ENCODE measurements around the gene CHMP4B.
A peak's percentile ranks its signal among the peaks of the same experiment; 100 is the strongest.
"Not testable (repeated sequence)": the region's sequence is repeated elsewhere in the genome, so short reads cannot be mapped to it uniquely, and the experiment has no call there.

The CHMP4B gene

DNA sequence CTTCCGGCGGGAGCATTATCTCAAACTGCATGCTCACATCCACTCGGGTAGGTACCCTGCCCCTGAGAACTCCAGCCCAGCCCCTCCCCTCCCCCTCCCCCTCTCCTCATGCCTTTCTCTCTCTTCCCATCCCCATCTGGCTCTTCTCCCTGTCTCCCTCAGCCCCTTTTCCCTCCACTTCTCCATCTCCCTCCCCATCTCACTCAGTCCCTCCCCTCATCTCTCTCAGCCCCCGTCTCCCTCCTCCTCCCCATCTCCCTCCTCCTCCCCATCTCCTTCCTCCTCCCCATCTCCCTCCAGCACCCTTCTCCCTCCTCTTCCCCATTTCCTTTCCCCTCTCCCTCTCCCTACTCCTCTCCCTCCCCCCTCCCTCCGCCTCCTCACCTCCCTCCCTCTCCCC lies 27.3 kb upstream of the CHMP4B start:
- peaks cover 2% of the 10 kb centered on the region for H3K36me3 Mint-ChIP-seq

GRCh38 chr20:33784225-33784624 lies 26.9 kb upstream of the CHMP4B start:
- ATAC-seq: no peak
- no peak for DNase-seq (ENCODE audit: low spot score in 2 of 2)
- Mint-ChIP-seq H3K4me3 (no peak overlapping the region), H3K27ac (no peak overlapping the region), H3K4me1 (peaks cover 36% of the 10 kb centered on the region), H3K9me3 (no peaks in the 10 kb centered on the region), H3K36me3 (no peaks in the 10 kb centered on the region)

More for the DNA sequence above, 27.3 kb upstream of the CHMP4B start:
- no peaks in the 10 kb centered on the region for H3K9me3 Mint-ChIP-seq
- ATAC-seq (no peak), DNase-seq (ENCODE audit: low spot score in 2 of 2) (no peak)
- no peak overlapping the region for H3K27ac Mint-ChIP-seq
- H3K4me1 Mint-ChIP-seq: peaks cover 40% of the 10 kb centered on the region
- no peak overlapping the region for H3K4me3 Mint-ChIP-seq

DNA sequence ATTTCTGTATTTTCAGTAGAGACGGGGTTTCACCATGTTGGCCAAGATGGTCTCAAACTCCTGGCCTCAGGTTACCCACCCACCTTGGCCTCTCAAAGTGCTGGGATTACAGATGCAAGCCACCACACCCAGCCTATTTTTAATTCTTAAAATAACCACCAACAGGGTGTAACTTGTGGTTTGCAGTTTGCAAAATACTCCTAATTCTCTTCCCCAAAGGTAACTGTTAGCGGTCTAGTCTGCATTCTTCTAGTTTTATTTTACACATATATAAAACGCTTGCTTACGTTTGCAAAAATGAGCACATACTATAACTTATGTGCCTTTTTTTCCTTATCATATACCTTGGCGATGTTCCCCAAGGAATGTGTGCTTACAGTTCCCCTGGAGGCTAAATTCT lies 25.6 kb upstream of the CHMP4B start:
- Mint-ChIP-seq H3K4me1 (peaks cover 28% of the 10 kb centered on the region), H3K27ac (no peak overlapping the region), H3K36me3 (no peaks in the 10 kb centered on the region), H3K4me3 (no peak overlapping the region), H3K9me3 (no peaks in the 10 kb centered on the region)
- no peak for DNase-seq (ENCODE audit: low spot score in 2 of 2)
- no peak for ATAC-seq

GRCh38 chr20:33787253-33787891 lies 23.8 kb upstream of the CHMP4B start:
- H3K9me3 Mint-ChIP-seq: no peaks in the 10 kb centered on the region
- DNase-seq (ENCODE audit: low spot score in 2 of 2) (no peak), ATAC-seq (no peak)
- no peak overlapping the region for H3K4me3 Mint-ChIP-seq
- H3K4me1 Mint-ChIP-seq: peaks cover 28% of the 10 kb centered on the region
- peak overlapping the region; percentile 80 for H3K27ac Mint-ChIP-seq
- H3K36me3 Mint-ChIP-seq: no peaks in the 10 kb centered on the region

DNA sequence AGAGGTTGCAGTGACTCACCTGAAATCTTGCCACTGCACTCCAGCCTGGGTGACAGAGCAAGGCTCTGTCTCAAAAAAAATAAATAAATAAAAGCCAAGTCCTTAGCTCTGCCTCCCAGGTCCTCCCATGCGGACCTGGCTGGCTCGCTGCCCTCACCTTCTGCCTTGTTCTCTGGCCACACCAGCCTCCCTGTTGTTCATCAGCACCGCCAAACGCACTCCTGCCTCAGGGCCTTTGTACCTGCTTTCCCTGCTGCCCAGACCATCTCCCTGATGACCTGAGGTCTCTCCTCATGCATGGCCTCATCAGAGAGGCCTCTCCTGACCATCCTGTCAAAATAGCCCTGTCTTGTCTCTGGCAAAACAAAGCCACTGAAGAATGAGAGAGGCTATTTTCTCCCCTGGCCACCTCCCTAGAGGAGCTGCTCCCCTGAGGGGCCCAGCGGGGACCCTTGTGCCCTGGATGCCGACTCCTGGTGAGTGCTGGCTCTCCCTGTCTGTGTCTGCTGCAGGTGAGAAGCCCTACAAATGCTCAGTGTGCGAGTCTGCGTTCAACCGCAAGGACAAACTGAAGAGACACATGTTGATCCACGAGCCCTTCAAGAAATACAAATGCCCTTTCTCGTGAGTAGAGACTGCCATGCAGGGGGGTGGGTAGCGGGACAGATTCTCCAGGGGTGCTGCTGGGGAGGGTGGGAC lies 22.6 kb upstream of the CHMP4B start:
- Mint-ChIP-seq H3K4me3 (no peak overlapping the region), H3K36me3 (no peaks in the 10 kb centered on the region), H3K27ac (peak overlapping the region; percentile 80), H3K4me1 (peaks cover 33% of the 10 kb centered on the region), H3K9me3 (no peaks in the 10 kb centered on the region)
- DNase-seq (ENCODE audit: low spot score in 2 of 2) (no peak), ATAC-seq (no peak)

DNA sequence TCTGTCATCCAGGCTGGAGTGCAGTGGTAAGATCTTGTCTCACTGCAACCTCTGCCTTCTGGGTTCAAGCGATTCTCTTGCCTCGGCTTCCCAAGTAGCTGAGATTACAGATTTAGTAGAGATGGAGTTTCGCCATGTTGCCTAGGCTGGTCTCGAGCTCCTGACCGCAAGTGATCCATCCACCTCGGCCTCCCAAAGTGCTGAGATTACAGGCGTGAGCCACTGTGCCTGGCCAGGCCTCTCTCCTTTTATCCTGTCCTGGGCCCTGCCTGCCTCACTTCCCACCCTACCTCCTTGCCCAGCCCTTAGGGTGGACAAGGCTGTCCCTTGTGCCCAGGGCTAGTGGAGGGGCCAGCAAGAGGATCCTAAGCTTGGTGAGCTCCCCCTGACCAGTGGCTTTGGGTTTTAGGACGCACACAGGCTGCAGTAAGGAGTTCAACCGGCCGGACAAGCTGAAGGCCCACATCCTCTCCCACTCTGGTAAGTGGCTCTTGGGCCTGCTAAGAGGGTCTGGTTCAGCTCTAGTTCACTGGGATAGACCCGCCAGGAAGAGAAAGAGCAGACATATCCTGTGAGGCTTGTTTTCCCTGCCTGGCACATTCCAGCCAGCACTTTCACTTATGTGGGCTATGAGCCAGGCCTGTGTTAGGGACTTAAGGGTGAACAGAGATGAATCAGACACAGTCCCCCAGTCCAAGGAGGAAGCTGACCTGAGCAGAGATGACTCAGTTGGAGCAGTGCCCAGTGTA lies 21.9 kb upstream of the CHMP4B start:
- ATAC-seq: no peak
- no peak overlapping the region for H3K4me3 Mint-ChIP-seq
- DNase-seq (ENCODE audit: low spot score in 2 of 2): no peak
- peaks cover 33% of the 10 kb centered on the region for H3K4me1 Mint-ChIP-seq
- no peak overlapping the region for H3K27ac Mint-ChIP-seq
- no peaks in the 10 kb centered on the region for H3K36me3 Mint-ChIP-seq
- H3K9me3 Mint-ChIP-seq: no peaks in the 10 kb centered on the region

GRCh38 chr20:33789858-33790182 lies 21.3 kb upstream of the CHMP4B start:
- H3K36me3 Mint-ChIP-seq: no peaks in the 10 kb centered on the region

GRCh38 chr20:33790566-33790965 lies 20.6 kb upstream of the CHMP4B start:
- Mint-ChIP-seq H3K9me3 (no peaks in the 10 kb centered on the region), H3K4me1 (peaks cover 32% of the 10 kb centered on the region), H3K36me3 (no peaks in the 10 kb centered on the region), H3K4me3 (no peak overlapping the region), H3K27ac (peak overlapping the region; percentile 52)
- no peak for ATAC-seq
- DNase-seq (ENCODE audit: low spot score in 2 of 2): no peak

More at GRCh38 chr20:33789858-33790182, 21.3 kb upstream of the CHMP4B start:
- peaks cover 33% of the 10 kb centered on the region for H3K4me1 Mint-ChIP-seq
- DNase-seq (ENCODE audit: low spot score in 2 of 2) (no peak), ATAC-seq (no peak)
- no peak overlapping the region for H3K4me3 Mint-ChIP-seq
- H3K9me3 Mint-ChIP-seq: no peaks in the 10 kb centered on the region
- no peak overlapping the region for H3K27ac Mint-ChIP-seq

- Mint-ChIP-seq H3K4me3 (no peak overlapping the region), H3K27ac (no peak overlapping the region), H3K9me3 (no peaks in the 10 kb centered on the region), H3K4me1 (peaks cover 27% of the 10 kb centered on the region), H3K36me3 (no peaks in the 10 kb centered on the region)
- DNase-seq (ENCODE audit: low spot score in 2 of 2) (no peak), ATAC-seq (no peak)
Measured at GRCh38 chr20:33791021-33791420, 20.1 kb upstream of the CHMP4B start.

- no peaks in the 10 kb centered on the region for H3K9me3 Mint-ChIP-seq
- H3K36me3 Mint-ChIP-seq: no peaks in the 10 kb centered on the region
- DNase-seq (ENCODE audit: low spot score in 2 of 2) (no peak), ATAC-seq (no peak)
- H3K4me1 Mint-ChIP-seq: peaks cover 23% of the 10 kb centered on the region
- no peak overlapping the region for H3K4me3 Mint-ChIP-seq
- no peak overlapping the region for H3K27ac Mint-ChIP-seq
Measured at GRCh38 chr20:33791540-33791939, 19.6 kb upstream of the CHMP4B start.

- ATAC-seq (peak; percentile 64), DNase-seq (ENCODE audit: low spot score in 2 of 2) (peak; percentile 40 to 82)
- Mint-ChIP-seq H3K36me3 (no peaks in the 10 kb centered on the region), H3K27ac (peak overlapping the region; percentile 78), H3K4me3 (no peak overlapping the region), H3K9me3 (no peaks in the 10 kb centered on the region), H3K4me1 (peaks cover 21% of the 10 kb centered on the region)
Measured at GRCh38 chr20:33791959-33792597, 19.1 kb upstream of the CHMP4B start.

- not testable (repeated sequence) for H3K36me3 Mint-ChIP-seq; ATAC-seq; H3K9me3 Mint-ChIP-seq; DNase-seq (ENCODE audit: low spot score in 2 of 2); H3K4me3 Mint-ChIP-seq
- Mint-ChIP-seq H3K4me1 (peaks cover 16% of the 10 kb centered on the region), H3K27ac (peak overlapping the region; percentile 78)
Measured at GRCh38 chr20:33792598-33792989, 18.6 kb upstream of the CHMP4B start.

DNA sequence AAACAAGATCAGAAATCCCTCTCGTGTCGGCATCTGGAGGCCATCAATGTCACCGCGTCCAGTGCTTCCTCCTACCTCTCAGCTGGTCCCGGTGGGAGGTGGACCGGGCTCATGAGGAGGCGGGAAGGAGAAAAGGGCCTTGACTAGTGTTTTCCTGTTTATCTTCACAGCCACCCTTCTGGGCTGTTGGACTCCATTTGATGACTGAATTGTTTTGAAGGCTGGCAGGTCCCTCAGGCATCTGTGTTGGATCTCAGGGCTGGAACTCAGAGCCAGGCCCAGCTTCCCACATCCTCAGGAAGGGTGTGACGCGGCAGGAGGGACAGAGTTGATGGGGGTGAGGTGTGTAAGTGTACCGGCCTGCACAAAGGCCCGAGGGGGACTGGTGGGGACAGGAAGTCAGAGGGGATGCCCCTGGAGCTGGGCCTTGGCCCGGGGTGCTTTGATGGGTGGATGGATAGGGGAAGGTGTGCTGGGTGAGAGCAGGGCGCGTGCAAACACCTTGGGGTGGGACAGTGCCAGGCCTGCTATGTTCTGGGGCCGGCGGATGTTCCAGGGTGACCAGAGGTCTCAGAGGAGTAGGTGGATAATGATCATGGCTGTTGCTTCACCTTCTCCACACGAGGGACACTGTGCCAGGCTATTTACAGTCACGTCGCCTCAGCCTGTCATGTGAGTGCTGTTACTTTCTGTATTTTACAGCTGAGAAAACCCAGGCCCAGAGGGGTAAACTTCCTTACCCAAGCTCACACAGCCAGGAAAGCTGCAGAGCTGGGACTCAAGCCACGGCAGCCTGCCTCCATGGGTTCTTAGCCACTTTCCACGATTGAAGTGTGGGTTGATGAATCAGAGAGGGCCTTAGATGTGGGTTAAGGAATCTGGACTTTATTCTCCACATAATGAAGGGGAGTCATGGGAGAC lies 17.9 kb upstream of the CHMP4B start:
- H3K4me1 Mint-ChIP-seq: peaks cover 9% of the 10 kb centered on the region
- H3K9me3 Mint-ChIP-seq: no peaks in the 10 kb centered on the region
- H3K27ac Mint-ChIP-seq: peak overlapping the region; percentile 78
- DNase-seq (ENCODE audit: low spot score in 2 of 2): no peak
- H3K36me3 Mint-ChIP-seq: no peaks in the 10 kb centered on the region
- no peak overlapping the region for H3K4me3 Mint-ChIP-seq
- ATAC-seq: no peak

DNA sequence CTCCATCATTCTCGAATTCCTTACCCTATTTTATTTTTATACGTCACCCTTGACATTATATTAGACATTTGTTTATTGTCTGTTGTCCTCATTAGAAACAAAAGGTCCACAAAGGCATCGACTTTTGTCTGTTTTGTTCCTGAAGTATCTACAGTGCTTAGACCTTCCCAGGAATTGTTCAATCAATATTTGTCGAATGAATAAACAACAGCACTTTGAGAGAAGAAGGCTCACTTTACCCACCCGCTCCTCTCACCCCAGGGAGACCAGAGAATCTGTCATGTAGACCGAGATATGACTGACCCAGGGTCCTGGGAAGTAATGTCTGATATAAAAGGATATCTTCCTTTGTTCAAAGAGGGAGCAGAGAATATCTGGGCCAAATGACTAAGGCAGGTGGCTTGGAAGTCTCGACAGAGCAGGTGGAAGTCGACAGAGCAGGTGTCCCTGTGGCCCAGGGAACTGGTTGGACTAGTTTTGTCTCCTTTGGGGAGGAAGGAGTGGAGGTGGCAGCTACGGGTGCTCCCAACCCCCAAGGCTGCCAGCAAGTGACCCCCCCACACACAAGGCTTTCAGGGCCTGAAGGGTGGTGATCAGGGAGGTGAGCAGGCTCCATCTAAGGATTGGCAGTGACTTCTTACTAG lies 14.8 kb upstream of the CHMP4B start:
- DNase-seq (ENCODE audit: low spot score in 2 of 2): no peak
- ATAC-seq: no peak
- Mint-ChIP-seq H3K4me3 (no peak overlapping the region), H3K36me3 (no peaks in the 10 kb centered on the region), H3K4me1 (peaks cover 5% of the 10 kb centered on the region), H3K27ac (no peak overlapping the region), H3K9me3 (no peaks in the 10 kb centered on the region)

All from stimulated activated effector memory CD8-positive, alpha-beta T cell treated with anti-CD3 and anti-CD28 coated beads, Interleukin-12 subunit alpha, Interleukin-12 subunit beta, amount 100 ng/mL, for 72 hours (primary cell).